Spleen (tissue), 7 donors: ENCODE measurements around the gene PSMD12.
A peak's percentile ranks its signal among the peaks of the same experiment; 100 is the strongest.

ENCODE experiments used
- CTCF ChIP-seq, 11 experiments: fragments of 200-600 bp in 7 of 11; fragments of 450-650 bp in 4 of 11; sonication (generic) in 4 of 11; IDR thresholded peaks in 8 of 11; conservative IDR thresholded peaks in 3 of 11; 1 replicate in 7 of 11; 2 replicates in 4 of 11; pipeline versions ENCODE4 v1.4.0 to v1.8.0; 2016 to 2021; ENCODE audit warnings: antibody characterized with exemption in 11 of 11, inconsistent platforms in 4 of 11, mild to moderate bottlenecking in 1 of 11
- POLR2A ChIP-seq, 3 donors: fragments of 450-650 bp; IDR thresholded peaks; one replicate each; pipeline ENCODE4 v1.5.1; 2017; ENCODE audit warnings: antibody characterized with exemption in 3 of 3, mild to moderate bottlenecking in 1 of 3
- donor health status: DM: no; HTN: no; CAD: no; lungs with moderate emphysema.
- donor health status: DM: no; HTN: no; CAD: no.
- donor health status: DM: no; HTN: no; CAD: no.

- TF ChIP-seq CTCF (IDR thresholded peaks at IDR 0.05 in 8 of 11, conservative IDR thresholded peaks at IDR 0.05 in 3 of 11) (peak in 1 of 11 experiments; percentile 6), POLR2A (IDR thresholded peaks at IDR 0.05) (no peak)
These were observed 77.0 kb downstream of the PSMD12 start for GRCh38 chr17:67289181-67289876.
